Stimulated activated CD8-positive, alpha-beta memory T cell treated with anti-CD3 and anti-CD28 coated beads, Interleukin-2, amount 100 ng/mL, for 48 hours (primary cell): ENCODE results near the gene PTGIS.
A peak's percentile ranks its signal among the peaks of the same experiment; 100 is the strongest.

Experiments
- DNase-seq, 2 donors: peaks; one replicate each; pipeline ENCODE4 v3.0.0-alpha.2; 2020; ENCODE audit warnings: low read depth in 2 of 2

The PTGIS gene

DNA sequence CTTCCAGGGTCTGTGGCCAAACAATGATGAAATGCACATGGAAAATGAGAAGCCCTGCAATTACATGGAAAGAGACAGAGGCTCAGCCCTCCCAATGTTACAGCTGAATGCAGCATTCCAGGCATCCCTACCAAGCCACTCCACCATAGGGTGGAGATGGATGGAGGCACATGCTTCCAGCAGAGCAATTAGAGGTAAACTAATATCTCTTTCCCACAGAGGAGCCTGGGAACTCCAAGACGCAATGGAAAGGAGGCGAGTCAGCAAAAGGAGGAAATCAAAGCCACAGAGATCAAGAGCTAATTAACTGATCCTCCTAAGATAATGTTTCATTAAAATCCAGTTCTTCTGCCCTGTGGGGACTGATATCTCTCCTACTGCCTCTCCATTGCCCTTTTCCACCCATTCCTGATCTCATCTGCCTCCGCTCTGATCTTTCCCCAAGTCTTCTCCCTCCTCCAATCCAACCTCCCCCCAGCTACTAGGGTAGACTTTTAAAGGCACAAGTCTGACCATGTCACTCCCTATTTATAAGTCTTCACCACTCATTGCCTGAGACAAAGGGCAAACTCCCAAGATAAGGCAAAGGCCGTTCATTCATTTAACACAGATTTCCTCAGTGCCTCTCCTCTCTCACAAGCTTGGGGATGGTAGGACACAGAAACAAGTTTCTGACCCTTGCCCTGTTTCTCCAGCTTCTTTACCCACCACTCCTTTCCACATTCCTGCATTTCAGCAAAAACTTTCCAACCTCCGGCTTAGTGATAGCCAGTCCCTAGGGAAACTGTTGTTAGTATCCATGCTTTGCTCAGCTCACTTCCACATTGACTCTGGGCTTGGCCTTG is 71.2 kb downstream of the PTGIS start:
- DNase-seq: no peak

DNA sequence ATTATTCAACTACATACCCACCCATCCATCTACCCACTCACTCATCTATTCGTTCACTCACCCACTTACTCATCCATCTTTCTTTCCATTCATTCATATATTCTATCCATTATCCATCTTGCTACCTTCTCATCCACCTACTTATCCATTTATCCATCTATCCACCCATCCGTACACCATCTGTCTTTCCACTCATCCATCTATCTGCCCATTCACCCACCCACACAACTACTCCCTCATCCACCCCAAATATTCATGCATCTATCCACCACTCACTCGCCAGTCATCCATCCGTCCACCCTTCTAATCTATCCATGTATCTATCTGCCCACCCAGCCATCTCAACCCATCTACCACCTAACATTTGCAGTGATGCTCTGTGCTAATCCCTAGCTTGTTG is 71.9 kb downstream of the PTGIS start:
- no peak for DNase-seq

DNA sequence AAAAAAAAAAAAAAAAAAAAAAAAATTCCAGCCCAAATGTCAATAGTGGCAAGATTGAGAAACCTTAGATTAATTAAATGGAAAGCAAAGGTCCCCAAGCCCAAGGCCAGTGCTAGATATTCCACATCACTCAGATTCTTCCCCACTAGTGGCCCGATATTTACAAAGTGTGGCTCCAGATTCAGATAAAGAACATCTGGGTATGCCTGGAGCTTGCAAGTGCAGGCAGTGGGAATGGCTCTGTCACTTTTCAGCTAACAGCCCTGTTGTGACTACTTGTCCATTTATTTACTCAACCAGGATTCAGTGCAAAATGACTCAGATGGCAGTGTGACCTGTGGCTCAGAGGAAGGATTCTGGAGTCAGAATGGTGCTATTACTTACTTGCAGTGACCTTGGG is 77.2 kb downstream of the PTGIS start:
- DNase-seq: no peak

DNA sequence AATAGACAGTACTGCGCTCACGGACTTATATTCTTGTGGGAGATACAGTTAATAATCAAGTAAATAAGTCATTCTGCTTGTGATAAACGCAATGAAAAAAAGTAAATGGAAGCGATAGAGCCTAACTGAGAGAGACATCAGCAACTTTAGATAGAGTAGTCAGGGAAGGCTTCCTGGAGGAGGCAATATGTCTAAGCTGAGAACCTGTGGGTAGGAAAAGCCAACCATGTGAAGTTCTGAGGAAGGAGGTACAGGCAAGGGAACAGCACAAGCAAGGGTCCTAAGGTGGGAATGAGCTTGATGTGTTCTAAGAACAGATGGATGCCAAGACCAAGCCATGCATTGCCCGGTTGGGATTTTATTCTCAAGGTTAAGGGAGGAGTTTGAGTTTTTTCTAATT is 78.2 kb downstream of the PTGIS start:
- no peak for DNase-seq

DNA sequence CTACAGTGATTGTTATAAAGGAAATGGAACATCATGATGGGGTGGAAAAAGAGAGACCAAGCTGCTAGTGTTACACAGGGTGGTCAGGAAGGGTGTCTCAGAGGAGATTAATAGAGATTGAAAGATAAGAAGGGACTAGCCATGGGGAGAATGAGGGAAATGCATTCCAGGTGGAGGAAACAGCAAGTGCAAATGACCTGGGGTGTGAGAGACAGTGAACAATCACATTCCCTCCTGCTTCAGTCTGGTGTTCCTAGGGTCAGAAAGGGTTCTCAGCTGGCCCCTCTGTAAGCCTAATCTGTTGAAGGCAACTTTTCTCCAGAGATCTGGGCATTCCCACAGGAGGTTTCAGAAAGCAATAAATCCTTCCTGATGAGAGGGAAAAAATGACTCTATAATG is 81.9 kb downstream of the PTGIS start:
- DNase-seq: no peak

DNA sequence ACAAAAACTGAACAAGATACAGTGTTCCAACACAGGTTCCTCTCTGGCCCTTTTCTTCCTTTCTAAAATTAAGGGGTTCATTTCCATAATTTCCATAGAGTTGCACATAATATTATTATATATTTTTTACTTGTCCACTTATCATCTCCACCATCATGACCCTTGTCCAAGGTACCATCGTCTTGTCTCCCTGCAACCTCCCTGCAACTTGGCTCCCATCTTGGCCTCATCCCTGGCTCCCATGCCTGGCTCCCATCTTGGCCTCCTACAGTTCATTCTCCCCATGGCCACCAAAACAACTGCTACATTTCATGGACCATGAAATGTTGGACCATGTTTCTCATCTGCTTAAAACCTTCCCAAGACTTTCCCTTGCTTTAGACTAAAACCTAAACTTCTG is 82.4 kb downstream of the PTGIS start:
- DNase-seq: no peak

DNA sequence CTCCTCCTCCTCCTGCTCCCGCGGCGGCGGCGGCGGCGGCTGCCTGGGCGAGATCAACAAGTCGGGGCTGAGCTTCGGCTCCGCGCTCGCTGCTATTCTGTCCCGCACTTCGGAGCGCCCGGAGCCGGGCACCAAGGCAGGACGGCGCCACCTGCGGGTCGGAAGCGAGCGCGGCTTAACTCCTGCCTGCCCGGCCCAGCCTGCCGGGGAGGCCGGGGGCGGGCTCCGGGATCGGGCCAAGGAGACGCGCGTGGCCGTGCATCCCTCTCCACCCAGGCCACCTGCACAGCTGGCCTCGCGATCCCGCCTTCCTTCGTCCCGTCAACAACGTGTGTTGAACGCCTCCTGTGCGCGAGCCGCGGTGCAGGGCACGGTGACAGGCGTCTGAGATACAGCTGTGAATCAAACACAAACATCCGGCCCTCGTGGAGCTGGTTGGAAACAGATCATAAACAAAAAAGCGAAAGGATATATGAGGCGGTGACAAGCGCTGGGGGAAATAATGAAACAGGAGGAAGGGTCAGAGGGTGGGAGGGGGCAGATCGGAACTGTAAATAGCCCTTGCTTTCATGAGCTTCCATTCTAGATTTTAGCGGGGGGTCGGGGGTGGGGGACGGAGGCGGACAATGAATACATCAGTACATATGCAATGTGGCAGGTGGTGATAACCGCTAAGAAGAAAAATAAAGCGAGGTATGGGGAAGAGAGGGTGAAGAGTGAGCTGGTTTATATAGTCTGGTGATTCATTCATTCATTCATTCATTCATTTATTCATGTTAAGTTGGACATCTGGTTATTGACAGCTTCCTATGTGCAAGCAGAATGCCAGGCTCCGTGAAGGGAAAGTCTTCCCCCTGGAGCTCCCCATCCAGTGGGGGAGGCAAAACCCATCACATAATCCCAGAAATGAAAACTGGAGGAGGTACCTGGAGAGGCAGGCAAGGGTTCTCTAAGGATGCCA is 83.5 kb downstream of the PTGIS start:
- peak; percentile 58 to 65 for DNase-seq

DNA sequence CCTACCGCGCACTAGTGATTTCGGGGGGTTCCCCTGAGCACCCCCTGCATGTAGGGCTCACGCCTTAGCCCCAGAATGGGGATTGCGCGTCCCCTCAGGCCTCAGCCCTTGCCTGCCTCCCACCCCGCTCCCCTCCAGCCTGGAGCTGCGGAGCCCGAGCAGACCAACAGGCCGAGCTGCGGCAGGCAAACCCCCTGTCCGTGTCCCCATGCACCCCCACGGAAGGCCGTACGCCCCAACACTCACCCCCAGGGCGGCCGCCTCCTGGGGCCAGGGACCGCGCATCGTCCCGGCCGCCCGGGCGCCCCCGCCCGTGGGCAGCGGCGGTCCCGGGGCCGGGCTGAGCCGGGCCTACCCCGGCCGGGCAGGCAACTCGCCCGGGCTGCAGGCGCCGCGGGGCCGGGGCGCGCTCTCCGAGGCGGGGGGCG is 84.2 kb downstream of the PTGIS start:
- no peak for DNase-seq

DNA sequence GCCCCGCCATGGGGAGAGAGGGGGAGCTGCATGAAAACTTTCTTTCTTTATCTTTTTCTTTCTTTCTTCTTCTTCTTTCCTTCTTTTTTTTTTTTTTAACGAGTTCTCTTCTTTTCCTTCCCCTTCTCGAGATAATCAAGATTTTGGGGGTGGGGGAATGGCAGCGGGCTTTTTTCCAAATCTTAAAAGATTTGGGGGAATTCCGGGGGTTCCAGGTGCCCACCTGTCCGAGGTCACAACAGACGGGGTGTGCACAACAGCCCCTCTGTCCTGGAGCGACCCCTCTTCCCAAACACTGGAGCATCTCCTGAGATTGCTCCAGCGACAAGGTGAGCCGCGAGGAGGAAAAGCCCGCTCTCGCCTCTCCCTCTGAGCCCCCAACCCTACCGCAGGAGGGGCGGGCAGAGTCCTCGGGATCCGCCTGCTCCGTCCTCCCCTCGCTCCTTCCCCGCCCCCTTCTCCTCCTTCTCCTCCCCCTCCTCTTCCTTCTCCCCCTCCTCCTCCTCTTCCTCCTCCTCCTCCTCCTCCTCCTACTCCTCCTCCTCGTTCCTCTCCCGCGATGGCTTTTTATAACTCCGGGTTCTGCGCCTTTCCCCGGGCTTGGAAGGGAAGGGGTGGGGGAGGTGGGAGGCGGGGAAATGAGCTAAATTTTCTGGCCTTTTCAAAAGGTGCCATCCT is 84.8 kb downstream of the PTGIS start:
- no peak for DNase-seq

DNA sequence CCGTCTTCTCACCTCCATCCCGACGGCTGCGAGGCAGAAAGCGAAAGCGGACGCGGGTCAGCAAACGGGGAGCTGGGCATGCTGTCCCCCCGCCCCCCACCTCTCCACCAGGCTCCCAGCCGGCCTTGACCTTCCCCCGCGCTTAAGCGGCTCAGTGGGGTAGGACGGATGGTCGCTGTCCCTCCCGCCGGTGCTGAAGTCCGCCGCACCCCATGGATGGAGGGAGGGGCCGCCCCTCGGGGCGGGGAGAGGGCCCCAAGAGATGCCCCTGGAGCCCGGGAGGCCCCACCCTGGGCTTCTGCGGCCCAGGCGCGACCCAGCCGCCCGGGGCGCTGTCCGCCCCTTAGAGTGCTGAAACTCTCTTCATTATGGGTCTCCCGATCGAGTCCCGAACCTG is 85.3 kb downstream of the PTGIS start, which contains the start of gene KCNB1:
Gene KCNB1, minus strand, starts transcription at position 48 of the 397 bp plus-strand sequence. CDS start 188 bp downstream, outside the sequence.
- peak; percentile 8 to 38 for DNase-seq

DNA sequence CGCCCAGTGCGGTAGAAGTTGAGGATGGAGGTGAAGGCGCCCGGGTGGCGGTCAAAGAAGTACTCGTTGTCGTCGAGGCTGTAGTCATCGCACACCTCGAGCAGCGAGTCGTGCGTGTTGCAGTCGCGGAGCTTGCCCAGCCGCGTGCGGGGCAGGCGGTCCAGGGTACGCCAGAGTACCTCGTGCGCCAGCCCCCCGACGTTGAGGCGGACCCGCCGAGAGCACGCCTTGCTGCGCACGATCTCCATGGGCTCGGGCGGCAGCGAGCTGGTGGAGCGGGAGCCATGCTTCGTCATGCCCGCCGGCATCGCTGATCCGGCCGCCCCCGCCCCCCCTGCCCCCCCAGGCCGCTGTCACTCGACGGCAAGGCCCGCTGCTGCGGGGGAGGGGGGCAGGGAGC is 85.8 kb downstream of the PTGIS start:
- DNase-seq: no peak

DNA sequence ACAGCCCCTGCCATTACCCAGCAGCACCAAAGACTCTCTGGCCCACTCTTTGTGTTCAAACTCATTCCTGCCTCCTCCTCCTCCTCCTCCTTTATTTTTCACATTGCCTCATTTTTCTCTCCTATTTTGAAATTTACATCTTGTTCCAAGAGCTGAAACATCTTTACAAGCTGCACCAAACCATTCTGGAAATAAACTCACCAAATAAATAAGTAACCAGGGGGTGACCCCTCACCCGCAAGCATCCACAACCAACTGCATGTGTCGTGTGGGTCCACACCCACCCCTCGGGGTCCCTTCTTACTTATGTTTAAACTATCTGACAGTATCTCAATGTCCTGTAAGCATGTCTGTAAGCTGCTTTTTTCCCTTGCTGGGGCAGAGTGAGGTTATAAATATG is 86.8 kb downstream of the PTGIS start:
- DNase-seq: no peak

DNA sequence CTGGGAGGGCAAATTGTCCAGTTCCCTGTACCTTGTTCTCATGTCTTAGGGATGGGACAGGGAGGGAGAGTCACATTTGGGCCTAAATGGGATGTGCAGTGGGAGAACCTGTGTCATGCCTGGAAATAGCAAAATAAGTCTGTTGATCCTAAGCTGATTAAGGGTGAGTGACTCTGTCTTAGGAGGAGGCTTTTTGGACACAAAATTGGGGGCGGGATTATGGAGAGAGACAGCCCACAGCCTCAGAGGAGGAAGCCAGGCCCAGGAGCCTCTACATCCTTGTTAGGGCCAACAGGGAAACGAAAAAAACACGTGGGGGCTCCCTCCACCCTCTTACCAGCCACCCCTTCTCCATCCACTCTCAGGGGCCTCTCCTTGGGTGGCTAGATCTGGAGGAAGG is 87.7 kb downstream of the PTGIS start:
- DNase-seq: no peak

DNA sequence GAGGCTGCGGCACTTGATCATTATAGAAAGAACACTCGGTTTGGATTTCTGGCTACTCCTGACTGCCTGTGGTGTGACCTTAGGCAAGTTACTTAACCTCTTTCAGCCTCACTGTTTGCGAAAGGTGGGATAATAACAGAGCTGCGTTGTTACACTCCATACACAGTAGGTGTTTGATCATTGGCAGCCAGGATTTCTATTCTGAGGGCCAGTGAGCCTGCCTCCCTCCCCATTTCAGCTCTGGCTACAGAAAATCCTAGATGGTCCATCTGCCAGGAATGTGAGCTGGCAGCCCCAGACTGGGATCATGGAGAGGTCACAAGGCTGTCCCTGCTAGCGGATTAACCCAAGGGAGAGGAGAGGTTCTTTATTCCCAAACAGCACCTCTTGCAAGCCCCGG is 88.2 kb downstream of the PTGIS start:
- DNase-seq: no peak

DNA sequence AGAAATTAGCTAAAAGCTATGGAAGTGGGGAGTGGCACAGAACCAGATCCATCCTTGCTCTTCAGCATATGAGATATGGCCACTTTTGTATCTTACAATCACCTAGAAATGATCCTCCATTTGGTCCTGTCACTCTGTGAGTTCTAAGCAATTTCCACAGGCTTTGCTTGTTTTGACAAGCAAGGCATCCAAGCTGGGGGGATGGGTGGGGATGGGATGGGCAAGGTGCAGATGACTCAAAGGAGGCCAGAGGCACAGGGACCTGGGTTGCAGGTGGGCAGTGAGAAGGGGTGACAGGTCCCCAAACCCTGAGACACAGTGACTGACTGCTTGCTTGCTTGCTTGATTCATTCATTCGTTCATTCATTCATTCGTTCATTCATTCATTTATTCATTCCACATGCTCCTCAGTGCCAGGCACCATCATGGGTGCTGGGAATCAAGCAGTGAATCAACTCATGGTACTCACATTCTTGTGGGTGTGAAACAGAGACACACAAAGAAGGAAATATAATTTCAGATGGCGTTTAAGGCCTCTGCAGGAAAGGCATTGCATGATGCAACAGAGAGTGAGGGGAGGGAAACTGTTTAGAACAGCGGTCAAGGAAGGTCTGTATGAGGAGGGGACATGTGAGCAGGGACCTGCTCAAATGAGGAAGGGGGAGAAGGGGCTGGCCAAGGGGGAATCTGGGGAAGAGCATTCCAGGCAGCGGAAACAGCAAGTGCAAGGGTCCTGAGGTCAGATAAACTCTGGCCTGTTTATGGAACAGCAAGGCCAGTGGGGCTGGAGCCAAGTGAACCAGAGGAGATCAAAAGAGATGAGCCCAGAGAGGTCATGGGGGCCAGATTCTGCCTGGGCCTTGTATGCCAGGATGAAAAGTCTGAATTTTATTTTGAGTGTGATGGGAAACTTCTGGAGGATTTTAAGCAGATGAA is 88.9 kb downstream of the PTGIS start:
- DNase-seq: no peak

DNA sequence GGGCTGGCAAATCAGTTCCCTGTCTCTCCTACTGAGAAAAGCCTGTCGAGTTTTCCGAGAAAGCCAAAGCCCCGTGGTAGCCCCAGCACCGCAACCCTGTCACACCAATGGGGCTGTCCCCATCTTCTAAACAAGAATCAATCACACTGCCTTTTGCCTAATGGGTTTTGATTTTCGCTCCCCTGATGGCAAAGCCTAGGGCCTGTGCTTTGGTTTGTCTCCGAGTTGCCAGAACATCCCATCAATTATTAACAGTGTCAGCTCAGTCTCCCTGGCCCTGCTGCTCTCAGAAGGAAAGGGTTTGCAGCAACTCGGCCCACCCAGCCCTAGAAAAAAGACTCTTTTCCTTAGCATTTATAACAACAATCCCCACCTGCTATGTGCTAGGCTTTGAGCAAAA is 89.7 kb downstream of the PTGIS start:
- DNase-seq: no peak

DNA sequence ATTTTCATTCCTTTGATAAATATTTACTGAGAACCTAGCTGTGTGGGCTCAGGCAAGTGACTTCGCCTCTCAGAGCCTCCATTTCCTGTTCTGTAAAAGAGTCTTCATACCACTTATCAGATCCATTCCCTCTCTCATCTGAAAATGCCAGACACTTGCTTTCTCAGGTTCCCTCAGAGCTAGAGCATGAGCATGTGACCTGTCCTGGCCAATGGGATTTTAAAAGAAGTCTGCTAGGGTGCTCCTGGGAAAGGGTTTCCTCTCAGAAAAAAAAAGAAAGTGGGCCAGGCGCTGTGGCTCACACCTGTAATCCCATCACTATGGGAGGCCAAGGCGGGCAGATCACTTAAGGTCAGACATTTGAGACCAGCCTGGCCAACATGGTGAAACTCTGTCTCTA is 90.7 kb downstream of the PTGIS start:
- no peak for DNase-seq

DNA sequence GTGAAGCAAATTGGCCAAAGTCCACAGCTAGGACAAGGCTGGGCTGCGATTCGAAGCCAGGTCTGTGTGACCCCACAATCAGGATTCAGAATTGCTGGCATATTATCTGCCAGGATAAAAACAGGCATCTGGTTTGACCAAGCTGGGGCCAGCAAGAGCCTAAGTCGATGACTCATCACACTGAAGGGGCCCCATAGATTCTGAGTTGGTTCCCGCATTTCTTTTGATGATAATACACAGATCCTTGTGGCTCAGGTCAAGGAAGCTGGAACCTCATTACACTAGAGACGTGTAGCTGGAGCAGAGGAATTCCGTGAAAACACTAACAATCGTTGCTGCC is 92.0 kb downstream of the PTGIS start:
- no peak for DNase-seq

DNA sequence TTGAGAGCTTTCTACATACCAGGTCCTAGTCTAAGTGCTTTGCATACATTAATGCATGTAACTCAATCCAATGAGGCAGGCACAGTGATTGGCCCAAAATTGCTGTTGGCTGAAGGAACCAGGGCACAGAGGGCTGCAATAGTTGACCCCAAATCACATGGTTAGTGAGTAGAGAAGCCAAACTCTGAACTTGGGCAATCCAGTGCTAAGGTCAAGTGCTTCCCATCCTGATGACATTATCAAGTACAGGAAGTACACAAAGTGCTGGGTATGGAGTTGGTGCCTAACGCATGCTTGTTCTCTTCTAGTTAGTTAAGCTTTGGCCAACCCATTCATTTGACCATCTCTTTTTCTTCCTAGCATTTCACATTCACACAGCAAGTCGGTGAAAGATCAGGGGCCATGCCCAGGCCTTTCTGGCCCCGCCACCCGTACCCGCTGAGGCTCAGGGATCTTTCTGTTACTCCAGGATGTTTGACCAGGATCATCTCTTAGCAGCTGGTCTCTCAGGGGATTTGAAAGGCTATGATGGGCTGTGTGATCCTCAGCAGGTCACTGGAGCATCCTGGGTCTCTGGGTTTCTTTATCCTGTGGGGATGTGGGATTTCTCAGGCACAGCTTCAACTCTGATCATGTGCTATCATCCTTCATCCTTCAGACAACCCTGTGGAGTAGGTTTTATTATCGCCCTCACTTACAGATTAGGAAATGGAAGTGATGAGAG is 92.5 kb downstream of the PTGIS start:
- DNase-seq: no peak

DNA sequence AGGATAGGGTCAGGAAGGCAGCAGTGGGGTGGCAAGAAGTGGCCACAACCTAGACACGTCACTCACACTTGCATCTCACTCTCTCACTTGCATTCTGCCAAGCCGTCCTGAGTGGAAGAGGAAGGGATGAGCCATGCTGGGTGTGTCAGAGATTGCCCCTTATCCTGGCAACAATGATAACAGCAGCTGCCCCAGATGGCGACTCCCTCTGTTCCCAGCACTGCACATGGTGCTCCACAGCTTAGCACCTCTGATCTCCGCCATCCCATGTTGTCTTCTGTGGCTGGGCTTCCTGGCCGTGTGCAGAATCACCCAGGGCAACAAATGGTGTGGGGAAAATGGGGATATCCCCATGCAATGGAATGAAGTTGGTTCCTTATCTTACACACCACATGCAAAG is 96.5 kb downstream of the PTGIS start:
- no peak for DNase-seq
